WTC11 (cell line): ENCODE results near the gene CKM. TPM values are rescaled to one million over a fixed set of nuclear protein-coding genes. Genes with fewer than 3 reads are reported as not detected.

Source experiments
- ATAC-seq: fragments of 200-7000 bp; cut with Tn5 transposase; 2 replicates; pipeline ENCODE4 v1.10.0; 2021; ENCODE audit warnings: mild to moderate bottlenecking, moderate library complexity
- CTCF ChIA-PET: fragments of 300-600 bp; sonication (Branson Sonifier 250); formaldehyde crosslinking; loops from one replicate; lab custom pipeline; 2021; ENCODE audit warnings: antibody characterized with exemption; lab: Charles Lee
- POLR2A ChIA-PET: fragments of 350-600 bp; sonication (Branson Sonifier 250); formaldehyde crosslinking; loops from one replicate; lab custom pipeline; 2021; ENCODE audit warnings: antibody characterized with exemption; lab: Charles Lee
- DNase-seq: peaks from one replicate; pipeline ENCODE4 v3.0.0; 2021; ENCODE audit warnings: low spot score
- H3K27ac Mint-ChIP-seq: 2 replicates; pipeline ENCODE4 v1.8.0; 2021; ENCODE audit warnings: mixed read lengths
- H3K27me3 Mint-ChIP-seq: 2 replicates; pipeline ENCODE4 v1.8.0; 2021; ENCODE audit warnings: low read depth, mild to moderate bottlenecking, moderate library complexity, mixed read lengths
- H3K36me3 Mint-ChIP-seq: 2 replicates; pipeline ENCODE4 v1.8.0; 2021; ENCODE audit warnings: mixed read lengths
- H3K4me1 Mint-ChIP-seq: 2 replicates; pipeline ENCODE4 v1.8.0; 2022; ENCODE audit warnings: mixed read lengths
- H3K4me3 Mint-ChIP-seq: 2 replicates; pipeline ENCODE4 v1.8.0; 2021; ENCODE audit warnings: mild to moderate bottlenecking, moderate library complexity, mixed read lengths
- H3K9me3 Mint-ChIP-seq: 2 replicates; pipeline ENCODE4 v1.8.0; 2021; ENCODE audit warnings: mixed read lengths
- AFF4 ChIP-seq: sonication (generic); formaldehyde crosslinking; IDR thresholded peaks from 2 replicates; pipeline ENCODE4 v1.8.1; 2023; ENCODE audit warnings: mild to moderate bottlenecking, missing genetic modification reagents, borderline replicate concordance
- ERG ChIP-seq: fragments of 250-450 bp; sonication (Bioruptor Pico); IDR thresholded peaks from 2 replicates; pipeline ENCODE4 v1.8.0; 2021; ENCODE audit warnings: mild to moderate bottlenecking
- FOXJ3 ChIP-seq: sonication (generic); formaldehyde crosslinking; IDR thresholded peaks from 2 replicates; pipeline ENCODE4 v1.9.0; 2021; ENCODE audit warnings: missing genetic modification reagents, mild to moderate bottlenecking, borderline replicate concordance
- JAZF1 ChIP-seq: fragments of 250-450 bp; sonication (Bioruptor Pico); IDR thresholded peaks from 2 replicates; pipeline ENCODE4 v1.9.0; 2021; ENCODE audit warnings: moderate library complexity, mild to moderate bottlenecking, inconsistent platforms
- KAT7 ChIP-seq: sonication (generic); formaldehyde crosslinking; IDR thresholded peaks from 2 replicates; pipeline ENCODE4 v1.8.1; 2023; ENCODE audit warnings: missing genetic modification reagents, mild to moderate bottlenecking, borderline replicate concordance
- NFATC4 ChIP-seq: fragments of 250-450 bp; sonication (Bioruptor Pico); IDR thresholded peaks from 2 replicates; pipeline ENCODE4 v1.9.0; 2021; ENCODE audit warnings: mild to moderate bottlenecking
- NFYB ChIP-seq: sonication (generic); formaldehyde crosslinking; conservative IDR thresholded peaks from 2 replicates; pipeline ENCODE4 v1.8.0; 2022; ENCODE audit warnings: low read depth, missing genetic modification reagents
- SMAD4 ChIP-seq: sonication (generic); formaldehyde crosslinking; IDR thresholded peaks from 2 replicates; pipeline ENCODE4 v1.8.0; 2022; ENCODE audit warnings: mild to moderate bottlenecking, missing genetic modification reagents
- SP1 ChIP-seq: sonication (generic); formaldehyde crosslinking; conservative IDR thresholded peaks from 2 replicates; pipeline ENCODE4 v1.8.1; 2022; ENCODE audit warnings: missing genetic modification reagents
- STAT6 ChIP-seq: sonication (generic); formaldehyde crosslinking; conservative IDR thresholded peaks from 2 replicates; pipeline ENCODE4 v1.8.1; 2023; ENCODE audit warnings: mild to moderate bottlenecking, low read depth, missing genetic modification reagents, moderate library complexity
- TCF7 ChIP-seq: sonication (generic); formaldehyde crosslinking; IDR thresholded peaks from 2 replicates; pipeline ENCODE4 v1.8.0; 2022; ENCODE audit warnings: mild to moderate bottlenecking, low read depth, missing genetic modification reagents, moderate library complexity
- USF1 ChIP-seq: sonication (generic); formaldehyde crosslinking; IDR thresholded peaks from 2 replicates; pipeline ENCODE4 v1.8.0; 2022; ENCODE audit warnings: mild to moderate bottlenecking, missing genetic modification reagents
- USF2 ChIP-seq: sonication (generic); formaldehyde crosslinking; IDR thresholded peaks from 2 replicates; pipeline ENCODE4 v1.8.1; 2023; ENCODE audit warnings: mild to moderate bottlenecking, missing genetic modification reagents, moderate library complexity
- ZNF232 ChIP-seq: sonication (generic); formaldehyde crosslinking; IDR thresholded peaks from 2 replicates; pipeline ENCODE4 v1.8.0; 2022; ENCODE audit warnings: mild to moderate bottlenecking, missing genetic modification reagents
- ZNF263 ChIP-seq: sonication (generic); formaldehyde crosslinking; IDR thresholded peaks from 2 replicates; pipeline ENCODE4 v1.8.1; 2022; ENCODE audit warnings: low read depth, mild to moderate bottlenecking, moderate library complexity, missing genetic modification reagents
- ZNF671 ChIP-seq: fragments of 250-450 bp; sonication (Bioruptor Pico); IDR thresholded peaks from 2 replicates; pipeline ENCODE4 v1.8.0; 2021; ENCODE audit warnings: mild to moderate bottlenecking
- ZSCAN18 ChIP-seq: fragments of 250-450 bp; sonication (Bioruptor Pico); IDR thresholded peaks from 2 replicates; pipeline ENCODE4 v2.1.2; 2022; ENCODE audit warnings: mild to moderate bottlenecking, moderate library complexity
- total RNA-seq: library from RNA; stranded (reverse); gene quantifications from 3 replicates; pipeline ENCODE4 v1.2.3, GENCODE V29; 2021

Gene CKM
- total RNA-seq, 1 experiment from 2014 or later, result not detected

GRCh38 chr19:45298264-45298663 lies 24.4 kb downstream of the CKM start (continued):
- TF ChIP-seq TCF7 (no peak), ZNF232 (CRISPR knock-in tag) (no peak), STAT6 (no peak), FOXJ3 (no peak), NFYB (CRISPR knock-in tag) (no peak), NFATC4 (no peak), AFF4 (CRISPR knock-in tag) (no peak), USF1 (CRISPR knock-in tag) (no peak)

- DNase-seq (no peak), ATAC-seq (no peak)
- Mint-ChIP-seq H3K4me1 (no peaks in the 10 kb centered on the region), H3K36me3 (peaks cover 41% of the 10 kb centered on the region), H3K9me3 (peaks cover 4% of the 10 kb centered on the region), H3K27ac (no peak overlapping the region), H3K4me3 (no peak overlapping the region), H3K27me3 (peaks cover 4% of the 10 kb centered on the region)
- no peak for TF ChIP-seq KAT7 (CRISPR knock-in tag)
- TF ChIP-seq SP1 (CRISPR knock-in tag), result no peak
- no peak for TF ChIP-seq SMAD4 (CRISPR knock-in tag)
- no peak for TF ChIP-seq USF2 (CRISPR knock-in tag)
- no peak for TF ChIP-seq ZSCAN18
- no peak for TF ChIP-seq JAZF1 (CRISPR knock-in tag)
- TF ChIP-seq AFF4 (CRISPR knock-in tag), result no peak
- TF ChIP-seq ERG (CRISPR knock-in tag), result no peak
- no peak for TF ChIP-seq ZNF671 (CRISPR knock-in tag)
- no peak for TF ChIP-seq ZNF263 (CRISPR knock-in tag)
- CTCF ChIA-PET, result no interaction called here
- POLR2A ChIA-PET, result no interaction called here
Measured at GRCh38 chr19:45297674-45298073, 25.0 kb downstream of the CKM start.
